HEK293 (cell line): ENCODE data around the gene JAM2.
A peak's percentile ranks its signal among the peaks of the same experiment; 100 is the strongest.

Source experiments
- EGR2 ChIP-seq: fragments of 450-650 bp; formaldehyde crosslinking; IDR thresholded peaks from 2 replicates; pipeline ENCODE4 v1.5.1; 2016; ENCODE audit warnings: low read depth, missing biosample characterization, missing genetic modification characterization
- GFI1B ChIP-seq: fragments of 450-650 bp; formaldehyde crosslinking; IDR thresholded peaks from 2 replicates; pipeline ENCODE4 v1.5.1; 2016; ENCODE audit warnings: missing biosample characterization, missing genetic modification characterization
- HOXA7 ChIP-seq: sonication (generic); formaldehyde crosslinking; IDR thresholded peaks from 2 replicates; pipeline ENCODE4 v1.8.1; 2022; ENCODE audit warnings: missing genetic modification reagents, borderline replicate concordance
- HOXD13 ChIP-seq: sonication (generic); formaldehyde crosslinking; IDR thresholded peaks from 2 replicates; pipeline ENCODE4 v1.8.0; 2022; ENCODE audit warnings: missing genetic modification reagents, borderline replicate concordance
- KLF17 ChIP-seq: fragments of 450-650 bp; formaldehyde crosslinking; IDR thresholded peaks from 2 replicates; pipeline ENCODE4 v1.5.1; 2016; ENCODE audit warnings: missing biosample characterization, missing genetic modification characterization
- MYNN ChIP-seq: fragments of 450-650 bp; formaldehyde crosslinking; IDR thresholded peaks from 2 replicates; pipeline ENCODE4 v1.5.1; 2016; ENCODE audit warnings: missing biosample characterization, missing genetic modification characterization, borderline replicate concordance
- OVOL3 ChIP-seq: fragments of 450-650 bp; formaldehyde crosslinking; IDR thresholded peaks from 2 replicates; pipeline ENCODE4 v1.5.1; 2016; ENCODE audit warnings: missing biosample characterization, missing genetic modification characterization
- PBX3 ChIP-seq: sonication (generic); formaldehyde crosslinking; IDR thresholded peaks from 2 replicates; pipeline ENCODE4 v1.8.1; 2022; ENCODE audit warnings: mild to moderate bottlenecking, moderate library complexity, missing genetic modification reagents
- REPIN1 ChIP-seq: fragments of 450-650 bp; formaldehyde crosslinking; IDR thresholded peaks from 2 replicates; pipeline ENCODE4 v1.5.1; 2017; ENCODE audit warnings: missing biosample characterization, missing genetic modification characterization, low read depth
- SCRT2 ChIP-seq: fragments of 450-650 bp; formaldehyde crosslinking; IDR thresholded peaks from 2 replicates; pipeline ENCODE4 v1.5.1; 2016; ENCODE audit warnings: missing biosample characterization, missing genetic modification characterization
- ZBTB20 ChIP-seq: fragments of 450-650 bp; formaldehyde crosslinking; IDR thresholded peaks from 2 replicates; pipeline ENCODE4 v1.5.1; 2016; ENCODE audit warnings: missing biosample characterization, missing genetic modification characterization
- ZBTB6 ChIP-seq: fragments of 450-650 bp; formaldehyde crosslinking; IDR thresholded peaks from 2 replicates; pipeline ENCODE4 v1.5.1; 2017; ENCODE audit warnings: missing biosample characterization, missing genetic modification characterization
- ZBTB7A ChIP-seq: fragments of 450-650 bp; formaldehyde crosslinking; IDR thresholded peaks from 2 replicates; pipeline ENCODE4 v1.5.1; 2016; ENCODE audit warnings: low read depth, missing biosample characterization, missing genetic modification characterization
- ZBTB8A ChIP-seq: fragments of 450-650 bp; formaldehyde crosslinking; IDR thresholded peaks from 2 replicates; pipeline ENCODE4 v1.5.1; 2016; ENCODE audit warnings: missing biosample characterization, missing genetic modification characterization
- ZFP37 ChIP-seq: fragments of 450-650 bp; formaldehyde crosslinking; IDR thresholded peaks from 2 replicates; pipeline ENCODE4 v1.5.1; 2016; ENCODE audit warnings: missing biosample characterization, missing genetic modification characterization
- ZNF169 ChIP-seq: fragments of 450-650 bp; formaldehyde crosslinking; IDR thresholded peaks from 2 replicates; pipeline ENCODE4 v1.5.1; 2016; ENCODE audit warnings: missing biosample characterization, missing genetic modification characterization
- ZNF174 ChIP-seq: fragments of 450-650 bp; formaldehyde crosslinking; IDR thresholded peaks from 2 replicates; pipeline ENCODE4 v1.5.0; 2017; ENCODE audit warnings: missing biosample characterization, mild to moderate bottlenecking, missing genetic modification characterization
- ZNF214 ChIP-seq: fragments of 450-650 bp; formaldehyde crosslinking; IDR thresholded peaks from 2 replicates; pipeline ENCODE4 v1.5.1; 2017; ENCODE audit warnings: missing biosample characterization, mild to moderate bottlenecking, missing genetic modification characterization, borderline replicate concordance
- ZNF248 ChIP-seq: fragments of 450-650 bp; formaldehyde crosslinking; IDR thresholded peaks from 2 replicates; pipeline ENCODE4 v1.5.1; 2017; ENCODE audit warnings: missing biosample characterization, missing genetic modification characterization
- ZNF266 ChIP-seq: fragments of 450-650 bp; formaldehyde crosslinking; IDR thresholded peaks from 2 replicates; pipeline ENCODE4 v1.5.1; 2016; ENCODE audit warnings: missing biosample characterization, missing genetic modification characterization, low read depth
- ZNF274 ChIP-seq, 2 experiments: fragments of 200-500 bp in 1 of 2; fragments of 450-650 bp in 1 of 2; sonication (Bioruptor generic) in 1 of 2; formaldehyde crosslinking in 1 of 2; IDR thresholded peaks; 2 replicates each; pipeline versions ENCODE4 v1.5.1 to v1.6.1; 2014 to 2016; ENCODE audit warnings: borderline replicate concordance in 1 of 2, inconsistent platforms in 1 of 2, low read length in 1 of 2, missing biosample characterization in 1 of 2, missing genetic modification characterization in 1 of 2
- ZNF354C ChIP-seq: fragments of 450-650 bp; formaldehyde crosslinking; IDR thresholded peaks from 2 replicates; pipeline ENCODE4 v1.5.1; 2016; ENCODE audit warnings: missing biosample characterization, missing genetic modification characterization, low read depth, borderline replicate concordance
- ZNF366 ChIP-seq: fragments of 450-650 bp; formaldehyde crosslinking; conservative IDR thresholded peaks from 2 replicates; pipeline ENCODE4 v1.5.1; 2016; ENCODE audit warnings: missing biosample characterization, missing genetic modification characterization
- ZNF37A ChIP-seq: fragments of 450-650 bp; IDR thresholded peaks from 2 replicates; pipeline ENCODE4 v1.5.1; 2018; ENCODE audit warnings: missing biosample characterization, missing genetic modification characterization
- ZNF404 ChIP-seq: fragments of 450-650 bp; formaldehyde crosslinking; IDR thresholded peaks from 2 replicates; pipeline ENCODE4 v1.5.1; 2017; ENCODE audit warnings: missing biosample characterization, missing genetic modification characterization
- ZNF473 ChIP-seq: fragments of 450-650 bp; formaldehyde crosslinking; IDR thresholded peaks from 2 replicates; pipeline ENCODE4 v1.5.1; 2017; ENCODE audit warnings: missing biosample characterization, missing genetic modification characterization
- ZNF555 ChIP-seq: fragments of 450-650 bp; formaldehyde crosslinking; conservative IDR thresholded peaks from 2 replicates; pipeline ENCODE4 v1.5.1; 2017; ENCODE audit warnings: missing biosample characterization, mild to moderate bottlenecking, missing genetic modification characterization, inconsistent platforms
- ZNF558 ChIP-seq: fragments of 450-650 bp; formaldehyde crosslinking; IDR thresholded peaks from 2 replicates; pipeline ENCODE4 v1.5.1; 2016; ENCODE audit warnings: missing biosample characterization, missing genetic modification characterization
- ZNF639 ChIP-seq: fragments of 450-650 bp; formaldehyde crosslinking; IDR thresholded peaks from 2 replicates; pipeline ENCODE4 v1.5.1; 2016; ENCODE audit warnings: missing biosample characterization, missing genetic modification characterization
- ZNF654 ChIP-seq: fragments of 450-650 bp; formaldehyde crosslinking; IDR thresholded peaks from 2 replicates; pipeline ENCODE4 v1.5.1; 2016; ENCODE audit warnings: low read depth, missing biosample characterization, missing genetic modification characterization
- ZNF670 ChIP-seq: fragments of 450-650 bp; formaldehyde crosslinking; IDR thresholded peaks from 2 replicates; pipeline ENCODE4 v1.5.1; 2016; ENCODE audit warnings: missing biosample characterization, missing genetic modification characterization, low read depth
- ZNF747 ChIP-seq: fragments of 450-650 bp; formaldehyde crosslinking; IDR thresholded peaks from 2 replicates; pipeline ENCODE4 v1.5.1; 2016; ENCODE audit warnings: missing biosample characterization, missing genetic modification characterization
- ZNF76 ChIP-seq: fragments of 450-650 bp; formaldehyde crosslinking; IDR thresholded peaks from 2 replicates; pipeline ENCODE4; 2016; ENCODE audit warnings: low read depth, missing biosample characterization, missing genetic modification characterization, borderline replicate concordance
- ZNF768 ChIP-seq: fragments of 450-650 bp; formaldehyde crosslinking; IDR thresholded peaks from 2 replicates; pipeline ENCODE4 v1.5.1; 2018; ENCODE audit warnings: missing biosample characterization, mild to moderate bottlenecking, missing genetic modification characterization
- ZNF777 ChIP-seq: fragments of 450-650 bp; formaldehyde crosslinking; IDR thresholded peaks from 2 replicates; pipeline ENCODE4 v1.5.1; 2017; ENCODE audit warnings: missing biosample characterization, missing genetic modification characterization, borderline replicate concordance
- ZNF785 ChIP-seq: fragments of 450-650 bp; formaldehyde crosslinking; IDR thresholded peaks from 2 replicates; pipeline ENCODE4 v1.5.1; 2016; ENCODE audit warnings: missing biosample characterization, missing genetic modification characterization

Gene JAM2

GRCh38 chr21:25607151-25608043 is 31.7 kb upstream of the JAM2 start, which contains the start of gene MRPL39 (continued):
- peak; percentile 98 for TF ChIP-seq ZNF639 (tag by site-specific recombination)
- TF ChIP-seq ZBTB8A (tag by site-specific recombination): peak; percentile 87
- no peak for TF ChIP-seq ZNF366 (tag by site-specific recombination)
- TF ChIP-seq ZBTB7A (tag by site-specific recombination): peak; percentile 95
- TF ChIP-seq ZNF76: peak; percentile 88
- TF ChIP-seq ZNF768 (tag by site-specific recombination): no peak
- no peak for TF ChIP-seq ZNF670 (tag by site-specific recombination)
- peak; percentile 88 for TF ChIP-seq KLF17 (tag by site-specific recombination)
- TF ChIP-seq ZBTB20 (tag by site-specific recombination): peak; percentile 85
- TF ChIP-seq ZNF473 (tag by site-specific recombination): no peak
- TF ChIP-seq ZNF777 (tag by site-specific recombination): peak; percentile 97
- 0 out of 2 replicates have a peak, but pooled peaks have one; percentile 19 for TF ChIP-seq MYNN
- TF ChIP-seq ZNF169 (tag by site-specific recombination): no peak
- no peak for TF ChIP-seq ZNF37A
- TF ChIP-seq ZNF404 (tag by site-specific recombination): no peak
- TF ChIP-seq ZNF174 (tag by site-specific recombination): no peak
- no peak for TF ChIP-seq ZNF274 (IDR thresholded peaks at IDR 0.05; ENCODE audit: low read length)
- no peak for TF ChIP-seq ZNF274 (tag by site-specific recombination; IDR thresholded peaks at IDR 0.05; ENCODE audit: borderline replicate concordance)
- no peak for TF ChIP-seq HOXA7 (CRISPR knock-in tag)
- no peak for TF ChIP-seq ZNF266 (tag by site-specific recombination)
- TF ChIP-seq ZFP37: peak; percentile 99
- TF ChIP-seq REPIN1 (tag by site-specific recombination): peak; percentile 93
- peak; percentile 71; the same call in 1 of the 2 replicates for TF ChIP-seq SCRT2 (tag by site-specific recombination)
- peak; percentile 58; the same call in 1 of the 2 replicates for TF ChIP-seq OVOL3 (tag by site-specific recombination)
- no peak for TF ChIP-seq ZNF248 (tag by site-specific recombination)
- TF ChIP-seq EGR2: peak; percentile 71
- TF ChIP-seq ZNF747 (tag by site-specific recombination): no peak
- 0 out of 2 replicates have a peak, but pooled peaks have one; percentile 21 for TF ChIP-seq ZNF558 (tag by site-specific recombination)
- peak; percentile 76; the same call in 1 of the 2 replicates for TF ChIP-seq HOXD13
- no peak for TF ChIP-seq ZNF785 (tag by site-specific recombination)
- TF ChIP-seq PBX3 (CRISPR knock-in tag): peak; percentile 94
- no peak; the same call in 1 of the 2 replicates for TF ChIP-seq GFI1B (tag by site-specific recombination)
- no peak for TF ChIP-seq ZNF214 (tag by site-specific recombination)
- no peak for TF ChIP-seq ZNF555 (tag by site-specific recombination)
- no peak for TF ChIP-seq ZNF354C (tag by site-specific recombination)
- peak; percentile 31; the same call in 1 of the 2 replicates for TF ChIP-seq ZBTB6
- TF ChIP-seq ZNF654: peak; percentile 33
